Central memory CD4-positive, alpha-beta T cell (primary cell): Measurements from ENCODE around the gene PCSK5.
"Not testable (repeated sequence)": the region's sequence is repeated elsewhere in the genome, so short reads cannot be mapped to it uniquely, and the experiment has no call there.

ENCODE experiments used
- DNase-seq: peaks from one replicate; pipeline ENCODE4 v3.0.0; 2022
- total RNA-seq, 3 experiments: gene quantifications; one replicate each; lab custom pipeline; 2026; lab: John Stamatoyannopoulos, UW

The PCSK5 gene
- 2.4 to 40.5 (median 12.7) reads per million in 3 experiments for total RNA-seq

- DNase-seq = peak; percentile 85
Observed at GRCh38 chr9:75890472-75891276, at the start of gene PCSK5. Gene PCSK5, plus strand, starts transcription at chr9:75890673. Its CDS starts 509 bp downstream, at chr9:75891182.

GRCh38 chr9:75844321-75844720, 46.2 kb upstream of the PCSK5 start:
- no peak for DNase-seq

GRCh38 chr9:75845806-75846205, 44.7 kb upstream of the PCSK5 start:
- DNase-seq = no peak

GRCh38 chr9:75847085-75847484, 43.4 kb upstream of the PCSK5 start:
- no peak for DNase-seq

DNA sequence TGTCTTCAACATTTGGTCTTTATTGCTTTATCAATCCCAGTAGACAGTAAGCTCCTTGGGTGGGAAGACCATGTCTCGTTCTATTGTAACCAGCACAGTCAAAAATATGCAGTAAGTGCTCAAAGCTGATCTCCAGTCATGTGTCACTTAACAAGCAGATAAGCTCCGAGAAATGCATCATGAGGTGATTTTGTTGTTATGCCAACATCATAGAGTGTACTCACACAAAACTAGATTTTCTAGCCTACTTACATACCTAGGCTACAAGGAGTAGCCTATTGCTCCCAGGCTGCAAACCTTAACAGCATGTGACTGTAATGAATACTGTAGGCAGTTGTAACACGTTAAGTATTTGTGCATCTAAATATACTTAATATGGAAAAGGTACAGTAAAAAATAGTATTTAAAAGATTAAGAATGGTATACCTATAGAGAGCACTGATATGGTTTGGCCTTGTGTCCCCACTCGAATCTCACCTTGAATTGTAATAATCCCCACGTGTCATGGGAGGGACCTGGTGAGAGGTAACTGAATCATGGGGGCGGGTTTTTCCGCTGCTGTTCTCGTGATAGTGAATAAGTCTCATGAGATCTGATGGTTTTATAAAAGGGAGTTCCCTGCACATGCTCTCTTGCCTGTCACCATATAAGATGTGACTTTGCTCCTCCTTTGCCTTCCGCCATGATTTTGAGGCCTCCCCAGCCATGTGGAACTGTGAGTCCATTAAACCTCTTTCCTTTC, 39.8 kb upstream of the PCSK5 start:
- no peak for DNase-seq

GRCh38 chr9:75851917-75852316, 38.6 kb upstream of the PCSK5 start:
- no peak for DNase-seq

DNA sequence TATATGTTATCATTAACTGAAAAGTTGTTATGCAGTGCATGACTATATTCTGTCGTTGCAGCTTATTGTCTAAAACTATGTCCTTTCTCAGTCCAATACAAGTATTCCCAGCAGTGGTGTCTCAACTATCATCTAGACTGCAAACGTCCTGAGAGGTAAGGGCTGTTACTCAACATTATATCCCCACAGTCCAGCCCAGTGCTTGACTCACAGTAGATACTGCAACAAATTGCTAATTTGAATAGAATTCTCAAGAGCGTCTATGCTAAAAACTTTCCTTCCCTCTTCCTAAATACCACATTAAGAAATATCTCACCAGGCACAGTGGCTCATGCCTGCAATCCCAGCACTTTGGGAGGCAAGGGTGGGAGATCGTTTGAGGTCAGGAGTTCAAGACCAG, 37.7 kb upstream of the PCSK5 start:
- DNase-seq = no peak

DNA sequence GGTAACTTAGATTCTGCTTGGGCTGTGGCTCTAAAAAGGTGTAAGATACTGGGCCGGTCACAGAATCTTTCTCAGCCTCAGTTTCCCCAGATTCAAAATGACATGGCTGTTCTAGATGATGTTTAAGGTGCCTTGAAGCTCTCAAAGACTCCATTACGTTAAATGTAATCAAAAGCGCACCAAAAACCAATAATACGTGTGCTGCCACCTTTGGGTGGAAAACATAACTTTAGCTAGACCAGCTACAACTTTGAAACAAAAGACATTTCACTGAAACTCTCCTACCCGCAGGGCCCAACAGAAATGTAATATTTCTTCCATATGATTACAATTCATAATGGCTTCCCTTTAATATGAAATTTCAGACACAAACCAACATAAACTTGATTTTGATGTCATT, 35.0 kb upstream of the PCSK5 start:
- DNase-seq = no peak

GRCh38 chr9:75858497-75859092, 31.9 kb upstream of the PCSK5 start:
- DNase-seq = no peak

DNA sequence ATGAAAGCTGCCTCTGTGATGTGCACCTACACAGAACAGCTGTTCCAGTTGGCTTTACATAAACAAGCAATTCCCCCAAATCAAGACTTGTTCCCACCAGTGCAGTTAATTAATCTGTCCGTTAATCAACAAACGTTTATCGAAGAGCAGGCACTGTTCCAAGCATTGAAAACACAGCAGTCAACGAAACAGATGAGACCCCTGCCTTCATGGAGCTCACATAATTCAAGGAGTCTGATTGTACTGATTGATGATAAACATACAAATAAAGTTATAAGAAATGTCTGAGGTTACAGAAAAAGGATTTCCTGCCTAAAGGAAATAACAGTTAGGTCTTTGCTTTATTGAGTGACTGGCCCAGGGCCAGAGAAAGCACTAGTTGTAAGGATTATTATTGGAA, 26.2 kb upstream of the PCSK5 start:
- no peak for DNase-seq

DNA sequence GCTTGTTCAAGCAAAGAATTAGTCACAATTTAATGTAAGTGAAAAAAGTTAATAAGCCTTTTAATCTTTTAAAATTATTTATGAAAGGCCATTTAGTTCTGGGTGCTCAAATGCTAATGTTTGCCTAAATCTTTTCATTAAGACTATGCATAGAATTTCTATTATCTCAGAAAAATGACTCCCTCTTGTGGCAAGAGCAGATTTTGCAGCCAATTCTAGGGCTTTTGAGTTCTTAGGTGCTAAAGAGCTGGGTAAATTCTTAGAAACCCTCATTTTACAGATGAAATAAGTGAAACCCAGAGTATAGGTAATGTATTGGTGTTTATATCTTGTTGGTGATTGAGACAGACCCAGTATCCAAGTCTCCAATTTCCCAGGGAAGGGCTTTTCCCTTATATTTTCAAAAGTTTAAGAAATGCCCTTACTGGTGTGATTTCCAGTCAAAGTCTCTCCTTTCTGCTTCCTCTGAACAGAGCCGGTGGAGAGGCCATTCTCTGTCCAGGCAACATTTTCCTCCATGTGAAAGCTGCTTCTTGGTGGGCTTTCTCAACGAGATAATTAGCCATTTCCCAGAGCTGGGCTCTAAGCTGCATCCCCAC, 24.1 kb upstream of the PCSK5 start:
- DNase-seq = peak; percentile 26

DNA sequence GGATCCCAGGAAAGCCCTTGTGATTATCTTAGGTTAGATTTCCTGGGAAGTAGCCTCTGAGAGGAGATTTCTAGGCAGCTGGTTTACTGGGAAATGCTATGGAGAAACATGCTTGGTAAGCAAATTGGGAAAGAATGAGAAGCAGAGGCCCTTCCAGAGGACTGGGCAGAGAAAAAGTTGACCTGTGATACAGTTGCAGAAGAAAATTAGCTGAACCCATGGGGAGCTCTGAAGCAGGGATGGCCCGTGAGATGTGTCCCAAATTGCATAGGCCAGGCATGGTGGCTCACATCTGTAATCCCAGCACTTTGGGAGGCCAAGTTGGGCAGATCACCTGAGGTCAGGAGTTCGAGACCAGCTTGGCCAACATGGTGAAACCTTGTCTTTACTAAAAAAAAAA, 21.9 kb upstream of the PCSK5 start:
- DNase-seq = not testable (repeated sequence)

GRCh38 chr9:75869236-75869635, 21.2 kb upstream of the PCSK5 start:
- DNase-seq = no peak

- DNase-seq = no peak
Observed at GRCh38 chr9:75870450-75870849, 20.0 kb upstream of the PCSK5 start.

DNA sequence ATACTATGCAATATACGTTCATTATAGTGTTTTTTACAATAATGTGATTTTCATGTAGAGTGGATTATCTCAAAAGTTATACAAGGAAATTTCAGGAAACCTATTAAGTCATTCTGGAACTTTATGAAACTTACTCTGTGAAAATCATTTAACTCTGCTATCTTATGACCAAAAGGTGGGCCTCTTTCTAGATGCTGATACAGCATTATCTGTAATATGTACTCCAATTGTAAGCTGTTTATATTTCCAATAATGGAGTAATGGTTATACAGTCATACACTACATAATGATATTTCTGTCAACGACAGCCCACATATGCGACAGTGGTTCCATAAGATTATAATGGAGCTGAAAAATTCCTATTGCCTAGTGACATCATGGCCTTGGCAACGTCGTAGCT, 18.8 kb upstream of the PCSK5 start:
- no peak for DNase-seq

DNA sequence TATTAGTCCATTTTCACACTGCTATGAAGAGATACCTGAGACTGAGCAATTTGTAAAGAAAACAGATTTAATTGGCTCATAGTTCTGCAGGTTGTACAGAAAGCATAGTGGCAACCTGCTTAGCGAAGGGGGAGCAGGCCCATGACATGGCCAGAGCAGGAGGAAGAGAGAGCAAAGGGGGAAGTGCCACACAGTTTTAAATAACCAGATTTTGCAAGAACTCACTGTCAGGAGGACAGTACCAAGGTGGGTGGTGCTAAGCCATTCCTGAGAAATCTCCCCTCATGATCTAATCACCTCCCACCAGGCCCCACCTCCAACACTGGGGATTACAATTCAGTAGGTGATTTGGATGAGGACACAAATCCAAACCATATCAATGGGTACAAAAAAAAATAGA, 16.8 kb upstream of the PCSK5 start:
- no peak for DNase-seq

DNA sequence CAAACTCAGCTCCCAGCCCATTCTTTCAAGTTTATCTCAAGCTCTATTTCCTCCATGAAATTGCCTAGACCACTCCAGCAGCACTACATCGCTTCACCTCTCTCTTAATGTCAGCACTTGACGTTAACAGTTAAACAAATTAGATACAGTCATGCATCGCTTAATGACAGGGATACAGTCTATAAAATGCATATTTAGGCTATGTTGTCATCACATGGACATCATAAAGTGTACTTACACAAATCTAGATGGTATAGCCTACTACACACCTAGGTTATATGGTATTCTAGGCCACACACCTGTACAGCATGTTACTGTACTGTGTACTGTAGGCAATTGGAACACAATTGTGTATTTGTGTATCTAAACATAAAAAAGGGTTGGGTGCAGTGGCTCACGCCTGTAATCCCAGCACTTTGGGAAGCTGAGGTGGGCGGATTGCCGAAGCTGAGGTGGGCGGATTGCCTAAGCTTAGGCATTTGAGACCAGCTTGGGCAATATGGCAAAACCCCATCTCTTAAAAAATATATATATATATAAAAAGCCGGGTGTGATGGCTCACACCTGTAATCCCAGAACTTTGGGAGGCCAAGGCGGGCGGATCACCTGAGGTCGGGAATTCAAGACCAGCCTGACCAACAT, 13.4 kb upstream of the PCSK5 start:
- no peak for DNase-seq

GRCh38 chr9:75878488-75878860, 12.0 kb upstream of the PCSK5 start:
- no peak for DNase-seq

DNA sequence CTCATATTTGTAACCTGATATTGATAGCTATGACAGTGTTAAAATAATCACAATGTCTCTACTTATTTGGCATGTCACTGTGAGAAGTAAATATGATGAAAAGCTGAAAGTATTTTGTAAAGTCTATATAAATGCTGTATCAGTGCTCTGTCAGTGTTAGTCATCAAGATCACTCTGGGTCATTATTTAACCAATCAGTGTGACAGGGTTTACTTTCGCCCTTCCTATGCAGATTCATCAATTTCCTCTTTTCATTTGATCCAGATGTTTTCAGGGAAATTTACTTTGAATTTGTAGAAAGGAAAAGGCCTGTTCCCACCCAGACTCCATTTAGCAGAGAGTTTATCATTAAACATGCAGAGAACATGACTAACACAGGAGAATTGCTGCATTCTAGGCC, 9.9 kb upstream of the PCSK5 start:
- no peak for DNase-seq

GRCh38 chr9:75881761-75882160, 8.7 kb upstream of the PCSK5 start:
- no peak for DNase-seq

GRCh38 chr9:75885652-75886051, 4.8 kb upstream of the PCSK5 start:
- DNase-seq = no peak

GRCh38 chr9:75889577-75889976, 896 bp upstream of the PCSK5 start:
- no peak for DNase-seq

DNA sequence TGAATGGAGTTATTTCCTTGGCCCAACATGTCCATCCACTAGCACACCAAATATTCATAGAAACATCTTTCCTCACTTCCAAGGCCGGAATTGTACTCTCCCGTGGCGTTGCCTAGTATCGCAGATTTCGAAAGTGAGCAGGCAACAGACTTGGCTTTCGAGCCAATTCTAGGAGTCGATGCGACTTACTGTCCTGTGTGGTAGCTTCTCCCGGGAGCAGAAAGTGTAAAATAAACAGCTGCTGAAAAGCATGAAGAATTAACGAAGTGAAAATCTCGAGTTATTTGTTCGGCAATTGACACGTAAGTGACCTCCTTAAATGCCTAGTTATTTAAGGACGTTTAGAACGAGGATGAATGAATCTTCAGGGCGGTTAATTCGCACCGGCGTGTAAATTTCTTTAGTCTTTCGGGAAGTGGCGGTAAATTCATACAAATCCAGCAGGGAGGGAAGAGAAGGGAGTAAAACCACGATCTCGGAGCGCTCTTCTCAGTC, 449 bp upstream of the PCSK5 start:
- DNase-seq = no peak
